Nephron progenitor cell (in vitro differentiated cells): Measurements from ENCODE around the gene NR6A1.

Experiments used
- DNase-seq: peaks from one replicate; pipeline ENCODE4 v3.0.0; 2021
- H3K27ac Mint-ChIP-seq: 2 replicates; pipeline ENCODE4 v1.8.0; 2021; ENCODE audit warnings: mild to moderate bottlenecking, moderate library complexity, mixed read lengths
- H3K27me3 Mint-ChIP-seq: 2 replicates; pipeline ENCODE4 v1.8.0; 2021; ENCODE audit warnings: mild to moderate bottlenecking, low read depth, mixed read lengths; ENCODE audit not compliant: poor library complexity
- H3K36me3 Mint-ChIP-seq: 2 replicates; pipeline ENCODE4 v1.8.0; 2021; ENCODE audit warnings: low read depth, mixed read lengths
- H3K4me1 Mint-ChIP-seq: 2 replicates; pipeline ENCODE4 v1.8.0; 2021; ENCODE audit warnings: mixed read lengths
- H3K4me3 Mint-ChIP-seq: 2 replicates; pipeline ENCODE4 v1.8.0; 2021; ENCODE audit warnings: mild to moderate bottlenecking, moderate library complexity, mixed read lengths
- H3K9me3 Mint-ChIP-seq: 2 replicates; pipeline ENCODE4 v1.8.0; 2021; ENCODE audit warnings: mild to moderate bottlenecking, moderate library complexity, mixed read lengths
- CTCF ChIP-seq: fragments of 200-600 bp; sonication (generic); IDR thresholded peaks from 2 replicates; pipeline ENCODE4 v1.5.0; 2021; ENCODE audit warnings: antibody characterized with exemption

Gene NR6A1

GRCh38 chr9:124697326-124698200, 73.5 kb downstream of the NR6A1 start:
- Mint-ChIP-seq H3K27ac (peak overlapping the region; percentile 17), H3K27me3 (no peaks in the 10 kb centered on the region), H3K36me3 (peaks cover 56% of the 10 kb centered on the region), H3K9me3 (peaks cover 7% of the 10 kb centered on the region), H3K4me1 (peaks cover 57% of the 10 kb centered on the region), H3K4me3 (no peak overlapping the region)
- no peak for DNase-seq
- TF ChIP-seq CTCF = no peak

GRCh38 chr9:124696101-124696500, 75.0 kb downstream of the NR6A1 start:
- Mint-ChIP-seq H3K27me3 (no peaks in the 10 kb centered on the region), H3K27ac (no peak overlapping the region), H3K9me3 (no peaks in the 10 kb centered on the region), H3K4me3 (no peak overlapping the region), H3K4me1 (peaks cover 55% of the 10 kb centered on the region), H3K36me3 (peaks cover 50% of the 10 kb centered on the region)
- no peak for TF ChIP-seq CTCF
- DNase-seq = no peak

GRCh38 chr9:124695280-124695890, 75.7 kb downstream of the NR6A1 start:
- Mint-ChIP-seq H3K4me3 (no peak overlapping the region), H3K36me3 (peaks cover 46% of the 10 kb centered on the region), H3K9me3 (no peaks in the 10 kb centered on the region), H3K27ac (peak overlapping the region; percentile 30), H3K27me3 (no peaks in the 10 kb centered on the region), H3K4me1 (peaks cover 55% of the 10 kb centered on the region)
- DNase-seq = no peak
- no peak for TF ChIP-seq CTCF

- peak overlapping the region; percentile 30 for H3K27ac Mint-ChIP-seq
- H3K4me1 Mint-ChIP-seq = peaks cover 55% of the 10 kb centered on the region
- no peak for DNase-seq
- H3K27me3 Mint-ChIP-seq = no peaks in the 10 kb centered on the region
- H3K9me3 Mint-ChIP-seq = no peaks in the 10 kb centered on the region
- no peak overlapping the region for H3K4me3 Mint-ChIP-seq
- no peak for TF ChIP-seq CTCF
- H3K36me3 Mint-ChIP-seq = peaks cover 49% of the 10 kb centered on the region
These were observed 76.5 kb downstream of the NR6A1 start for GRCh38 chr9:124694414-124695279.

GRCh38 chr9:124693403-124693802, 77.7 kb downstream of the NR6A1 start:
- no peaks in the 10 kb centered on the region for H3K27me3 Mint-ChIP-seq
- H3K4me1 Mint-ChIP-seq = peaks cover 47% of the 10 kb centered on the region
- peak overlapping the region; percentile 82 for H3K27ac Mint-ChIP-seq
- peaks cover 49% of the 10 kb centered on the region for H3K36me3 Mint-ChIP-seq
- DNase-seq = no peak
- no peak for TF ChIP-seq CTCF
- no peak overlapping the region for H3K4me3 Mint-ChIP-seq
- peaks cover 2% of the 10 kb centered on the region for H3K9me3 Mint-ChIP-seq
